ENCODE data around the gene SKIL.

Gene SKIL

GRCh38 chr3:170397685-170398084 lies 40.2 kb downstream of the SKIL start:
- DNase-seq (ENCODE audit: low read depth) = no peak

DNA sequence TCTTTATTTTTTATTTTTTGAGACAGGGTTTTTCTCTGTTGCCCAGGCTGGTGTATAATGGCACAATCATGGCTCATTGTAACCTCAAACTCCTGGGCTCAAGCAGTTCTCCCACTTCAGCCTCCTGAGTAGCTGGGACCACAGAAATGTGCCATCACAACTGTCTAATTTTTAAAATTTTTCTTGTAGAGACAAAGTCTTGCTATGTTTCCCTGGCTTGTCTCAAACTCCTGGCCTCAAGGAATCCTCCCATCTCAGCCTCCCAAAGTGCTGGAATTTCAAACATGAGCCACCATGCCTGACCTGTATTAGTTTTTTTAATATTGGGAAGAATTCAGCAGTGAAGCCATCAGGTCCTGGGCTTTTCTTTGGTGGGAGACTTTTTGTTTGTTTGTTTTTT lies 47.6 kb downstream of the SKIL start:
- no peak for DNase-seq (ENCODE audit: low read depth)

GRCh38 chr3:170410428-170411029 lies 53.0 kb downstream of the SKIL start:
- no peak for DNase-seq (ENCODE audit: low read depth)

DNA sequence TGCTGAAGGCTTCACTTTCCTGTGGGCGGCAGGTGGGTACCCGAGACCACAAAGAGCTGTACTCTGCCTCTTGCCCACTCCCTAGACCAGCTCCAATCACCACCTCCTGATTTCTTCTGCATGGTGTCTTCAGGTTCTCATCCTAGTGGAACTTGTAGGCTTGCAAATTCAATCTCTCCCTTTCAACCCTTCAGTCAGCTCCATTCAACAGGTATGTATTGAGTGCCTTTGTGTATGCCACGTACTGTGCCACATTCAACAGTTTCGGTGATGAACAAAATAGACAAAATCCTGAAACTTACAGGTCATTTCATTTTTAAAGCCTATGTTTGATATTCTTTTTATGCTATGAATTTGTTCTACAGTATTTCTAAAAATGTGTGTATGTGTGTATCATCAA lies 55.8 kb downstream of the SKIL start:
- no peak for DNase-seq (ENCODE audit: low read depth)

DNA sequence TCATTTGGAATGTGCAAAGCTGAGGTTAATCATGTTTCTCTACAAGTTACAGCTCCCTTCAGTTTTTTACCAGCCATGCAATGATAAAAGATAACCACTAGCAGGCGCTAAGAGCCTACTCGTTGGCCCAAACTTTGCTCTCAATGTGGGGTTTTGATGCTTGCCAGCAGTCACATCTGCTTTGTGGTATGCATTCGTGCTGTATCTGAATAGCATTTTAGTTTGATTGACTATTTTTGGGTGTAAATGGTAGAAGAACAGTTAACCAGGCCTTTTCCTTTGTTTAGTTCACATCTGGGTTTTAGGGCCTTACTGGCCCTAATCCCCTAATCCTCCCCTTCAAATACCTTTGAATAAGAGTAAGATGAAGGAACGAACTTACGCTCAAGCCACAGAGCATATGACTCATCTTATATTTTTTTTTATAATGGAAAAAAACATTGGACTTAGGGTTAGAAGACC lies 56.7 kb downstream of the SKIL start:
- no peak for DNase-seq (ENCODE audit: low read depth)

DNA sequence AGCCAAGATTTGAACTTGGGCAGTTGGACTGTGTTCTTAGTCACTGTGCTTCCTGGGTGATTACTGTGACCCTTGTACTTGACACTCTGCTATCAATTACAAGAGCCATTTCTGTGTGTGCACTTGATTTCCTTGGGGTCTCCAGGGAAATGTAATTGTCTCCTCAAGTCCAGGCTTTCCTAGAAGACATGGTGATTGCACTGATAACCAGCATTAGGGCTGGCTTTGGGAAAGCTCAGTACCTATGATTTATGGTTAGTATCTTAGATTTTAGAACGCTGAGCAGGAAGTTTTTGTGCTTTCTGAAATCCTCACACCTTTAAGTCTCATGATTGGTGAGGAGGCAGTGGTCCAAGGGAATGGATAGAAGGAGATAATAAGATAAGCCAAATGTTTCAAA lies 59.6 kb downstream of the SKIL start:
- no peak for DNase-seq (ENCODE audit: low read depth)

GRCh38 chr3:170418422-170419398 lies 61.2 kb downstream of the SKIL start, which contains the start of gene CLDN11:
TSS of gene CLDN11 (plus strand) at chr3:170418868. CDS start at chr3:170419067, 199 bp downstream.
- no peak for DNase-seq (ENCODE audit: low read depth)

DNA sequence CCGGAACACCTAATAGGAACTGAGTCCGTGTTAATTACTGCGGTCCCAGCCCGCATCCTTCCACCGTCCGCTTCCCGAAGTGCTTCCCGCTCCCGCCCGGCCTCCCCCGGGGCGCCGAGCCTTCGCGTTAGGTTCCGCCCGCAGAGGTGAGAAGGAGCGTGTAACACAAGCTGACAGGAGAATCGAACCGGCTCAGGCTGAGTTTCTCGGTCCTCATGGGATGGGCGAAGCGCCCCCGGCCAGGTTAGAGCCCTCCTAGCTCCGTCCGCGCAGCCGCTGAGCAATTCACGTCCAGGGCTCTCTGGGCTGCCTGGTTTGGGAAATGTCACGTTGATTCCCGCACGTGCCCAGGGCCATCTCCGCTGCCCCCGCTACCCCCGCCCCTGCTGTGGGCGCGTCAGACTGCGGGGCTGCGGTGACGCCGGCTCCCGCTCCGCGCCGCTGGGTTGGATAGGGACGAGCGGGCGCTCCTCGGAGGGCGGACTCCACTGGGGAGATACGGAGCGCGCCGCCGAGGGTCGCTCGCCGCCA lies 62.1 kb downstream of the SKIL start:
- DNase-seq (ENCODE audit: low read depth) = no peak

- DNase-seq (ENCODE audit: low read depth) = no peak
Observed at GRCh38 chr3:170420307-170420821, 62.8 kb downstream of the SKIL start.

GRCh38 chr3:170421111-170421641 lies 63.7 kb downstream of the SKIL start:
- DNase-seq (ENCODE audit: low read depth) = no peak

DNA sequence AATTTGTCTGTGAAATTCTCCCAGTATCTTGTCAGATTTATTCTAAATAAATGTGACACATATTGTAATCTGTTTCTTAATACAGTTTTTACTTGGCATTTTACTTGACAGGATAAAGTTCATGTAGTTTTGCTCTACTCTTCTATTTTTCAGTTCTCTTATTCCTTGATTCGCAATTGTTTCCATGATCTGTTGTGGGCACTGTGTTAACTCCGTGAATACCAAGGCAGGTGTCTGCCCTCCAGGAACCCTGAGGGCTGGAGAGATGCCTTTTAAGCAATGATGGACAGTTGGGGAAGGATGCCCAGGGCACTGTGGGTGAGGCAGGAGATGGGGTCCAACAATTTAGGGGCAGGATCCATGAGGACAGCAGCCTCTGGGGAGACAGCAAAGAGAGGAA lies 64.2 kb downstream of the SKIL start:
- DNase-seq (ENCODE audit: low read depth) = no peak

- DNase-seq (ENCODE audit: low read depth) = no peak
Observed at GRCh38 chr3:170423001-170423615, 65.6 kb downstream of the SKIL start.

GRCh38 chr3:170424879-170425278 lies 67.4 kb downstream of the SKIL start:
- DNase-seq (ENCODE audit: low read depth) = no peak

GRCh38 chr3:170425491-170426239 lies 68.2 kb downstream of the SKIL start:
- DNase-seq (ENCODE audit: low read depth) = no peak

- no peak for DNase-seq (ENCODE audit: low read depth)
Observed at GRCh38 chr3:170426240-170426797, 68.8 kb downstream of the SKIL start.

GRCh38 chr3:170428095-170428494 lies 70.6 kb downstream of the SKIL start:
- no peak for DNase-seq (ENCODE audit: low read depth)

GRCh38 chr3:170429050-170429449 lies 71.5 kb downstream of the SKIL start:
- no peak for DNase-seq (ENCODE audit: low read depth)

GRCh38 chr3:170431054-170431453 lies 73.5 kb downstream of the SKIL start:
- DNase-seq (ENCODE audit: low read depth) = no peak

DNA sequence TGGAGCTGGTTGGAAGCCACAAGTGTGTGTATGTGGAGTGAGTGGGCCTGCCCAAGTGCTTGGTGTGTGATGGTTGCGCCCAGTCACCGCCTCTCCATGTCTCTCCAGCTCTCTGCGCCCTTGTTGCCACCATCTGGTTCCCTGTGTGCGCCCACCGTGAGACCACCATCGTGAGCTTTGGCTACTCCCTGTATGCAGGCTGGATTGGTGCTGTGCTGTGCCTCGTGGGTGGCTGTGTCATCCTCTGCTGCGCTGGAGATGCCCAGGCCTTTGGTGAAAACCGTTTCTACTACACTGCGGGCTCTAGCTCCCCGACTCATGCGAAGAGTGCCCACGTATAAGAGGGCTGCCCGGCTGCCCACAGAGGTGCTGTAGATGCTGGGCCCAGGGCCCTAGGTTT lies 74.9 kb downstream of the SKIL start:
- no peak for DNase-seq (ENCODE audit: low read depth)

- DNase-seq (ENCODE audit: low read depth) = no peak
Observed at GRCh38 chr3:170436697-170437096, 79.2 kb downstream of the SKIL start.

DNA sequence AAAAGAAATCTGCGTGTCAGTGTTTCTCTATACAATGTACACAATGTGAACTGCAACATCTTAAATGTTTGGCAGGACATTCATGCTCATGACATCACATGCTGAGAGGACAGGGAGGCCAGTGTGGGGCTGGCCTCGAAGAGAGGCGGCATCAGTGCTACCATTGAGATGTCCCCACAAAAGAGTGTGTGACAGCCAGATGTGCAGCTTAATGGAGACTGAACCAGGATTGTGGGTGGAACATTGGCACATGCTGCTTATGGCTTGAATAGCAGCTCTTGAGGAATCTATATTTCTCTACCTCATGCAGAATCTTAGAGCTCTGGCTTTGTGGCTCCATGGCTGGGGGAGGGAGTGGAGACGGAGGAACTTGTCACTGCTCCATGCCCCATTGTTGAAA lies 79.7 kb downstream of the SKIL start:
- DNase-seq (ENCODE audit: low read depth) = no peak

All from T follicular helper cell (primary cell).